ENCODE data around the gene GCK.

GCK gene

GRCh38 chr7:44189286-44189992 is at the start of gene GCK:
Gene GCK (minus strand): TSS chr7:44189439. CDS start chr7:44188953, 486 bp downstream.
- DNase-seq: no peak

DNA sequence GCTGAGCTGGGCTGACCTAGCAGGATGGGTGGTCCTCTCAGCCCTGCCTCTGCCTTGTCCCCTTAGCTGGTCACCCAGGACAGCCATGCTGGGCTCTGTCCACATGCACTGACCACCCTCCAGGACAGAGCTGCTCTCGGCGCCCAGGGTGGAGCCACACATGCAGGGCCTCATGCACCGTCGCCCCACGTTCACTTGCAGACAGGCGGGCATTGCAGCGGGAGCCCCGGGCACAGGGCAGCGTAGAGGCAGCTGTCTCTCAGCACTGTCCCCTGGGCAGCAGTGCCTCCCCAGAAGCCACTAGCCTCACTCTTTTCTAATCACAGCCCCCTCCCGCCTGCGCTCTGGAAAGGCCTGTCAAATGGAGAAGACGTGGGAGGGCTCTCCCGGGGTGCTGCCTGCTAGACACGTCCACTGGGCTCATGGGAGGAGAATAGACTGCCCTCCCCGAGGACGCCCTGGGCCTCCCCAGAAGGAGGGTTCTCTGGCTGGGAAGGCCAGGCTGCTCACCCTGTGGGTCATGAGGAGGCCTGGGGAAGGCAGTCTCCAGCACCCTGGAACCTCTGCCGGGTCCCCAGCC is 49.0 kb upstream of the GCK start:
- no peak for DNase-seq

DNA sequence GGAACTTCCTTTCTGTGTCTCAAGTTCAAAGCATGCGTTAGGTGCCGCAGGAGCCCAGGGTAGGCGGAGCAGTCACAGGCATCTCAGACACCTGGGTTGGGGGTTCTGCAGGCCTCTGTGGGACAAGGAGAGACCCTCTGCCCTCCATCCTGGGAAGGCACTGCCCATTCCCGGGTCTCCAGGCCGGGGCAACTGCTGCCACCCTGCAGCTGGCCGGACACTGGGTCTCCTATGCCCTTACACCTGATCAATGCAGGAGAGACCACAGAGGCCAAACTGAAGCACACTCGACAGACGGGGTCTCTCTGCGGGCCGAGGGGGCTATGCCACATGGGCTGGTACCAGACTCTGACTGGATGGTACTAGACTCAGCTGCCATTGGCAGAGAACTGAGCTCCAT is 48.5 kb upstream of the GCK start:
- no peak for DNase-seq

- DNase-seq: no peak
These were observed 47.1 kb upstream of the GCK start for GRCh38 chr7:44236333-44236728.

DNA sequence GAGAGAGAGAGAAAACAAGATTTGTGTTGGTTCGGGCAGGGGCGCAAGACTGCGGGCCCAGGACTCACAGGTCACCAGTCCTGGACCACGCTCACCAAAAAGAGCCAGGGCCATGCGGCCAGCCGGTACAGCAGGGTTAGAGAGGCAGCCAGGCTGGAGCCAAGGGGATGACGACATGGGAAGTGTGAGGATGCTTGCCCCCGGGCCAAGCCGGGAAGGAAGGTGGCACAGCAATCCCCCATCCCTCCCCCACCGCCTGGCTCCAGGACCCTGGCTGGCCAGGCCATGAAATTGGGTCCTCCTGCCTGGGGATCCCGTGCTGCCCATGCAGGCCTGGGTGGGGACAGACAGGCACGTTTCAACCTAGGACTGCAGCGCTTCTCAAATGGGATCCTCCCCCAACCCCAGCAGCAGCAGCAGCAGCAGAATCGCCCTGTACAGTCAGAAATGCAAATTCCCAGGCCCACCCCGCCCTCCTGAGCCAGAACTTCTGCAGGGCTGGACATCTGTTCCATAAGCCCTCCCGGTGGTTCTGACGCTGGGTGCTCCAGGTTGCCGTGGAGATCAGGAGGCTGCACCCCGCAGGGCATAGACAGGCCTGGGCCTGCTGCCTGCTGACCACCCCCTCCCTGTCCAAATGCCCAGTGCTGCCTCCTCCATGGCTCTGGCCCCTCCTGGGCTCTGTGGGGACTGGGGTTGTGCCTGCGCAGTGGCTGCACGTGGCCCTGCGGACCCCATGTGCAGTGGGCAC is 46.5 kb upstream of the GCK start:
- DNase-seq: no peak

DNA sequence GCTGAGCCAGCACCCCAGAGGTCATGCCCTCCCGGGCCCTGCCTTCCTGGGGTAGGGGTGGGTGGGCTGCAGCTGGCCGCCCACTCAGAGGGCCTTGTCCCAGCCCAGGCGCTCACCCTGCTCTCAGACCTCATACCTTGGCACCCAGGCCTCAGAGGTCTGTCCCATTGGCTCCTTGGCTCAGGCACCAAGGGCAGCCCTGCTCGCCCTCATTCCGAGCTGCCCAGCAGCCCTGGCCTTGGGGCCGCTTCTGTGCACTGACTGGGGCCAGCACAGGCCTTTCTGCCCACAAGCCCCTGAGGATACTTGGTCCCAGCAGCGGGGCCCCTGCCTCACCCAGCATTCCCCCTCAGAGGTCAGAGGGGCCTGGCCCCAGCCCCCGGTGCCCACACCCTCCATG is 45.8 kb upstream of the GCK start:
- no peak for DNase-seq

- no peak for DNase-seq
These were observed 43.9 kb upstream of the GCK start for GRCh38 chr7:44232901-44233715.

GRCh38 chr7:44232396-44232795 is 43.2 kb upstream of the GCK start:
- no peak for DNase-seq

DNA sequence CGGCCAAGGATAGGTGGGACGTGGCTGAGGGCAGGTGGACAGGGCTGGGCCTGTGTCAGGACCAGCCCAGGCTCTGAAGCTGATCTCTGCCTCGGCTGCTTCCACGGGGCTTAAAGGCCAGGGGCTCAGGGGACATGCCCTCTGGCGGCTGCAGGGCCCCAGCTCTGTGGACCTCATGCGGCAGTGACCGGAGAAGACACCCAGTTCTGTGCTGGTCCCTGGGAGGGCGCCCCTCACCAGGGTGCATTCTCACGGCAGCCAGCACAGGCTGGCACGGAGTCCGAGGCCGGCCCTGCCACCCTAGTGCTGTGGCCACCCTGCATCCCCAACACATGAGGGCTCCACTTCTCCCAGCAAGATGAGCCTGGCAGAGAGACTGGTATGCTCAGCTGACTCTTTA is 41.8 kb upstream of the GCK start:
- DNase-seq: no peak

GRCh38 chr7:44230286-44230685 is 41.0 kb upstream of the GCK start:
- no peak for DNase-seq

GRCh38 chr7:44229546-44230105 is 40.4 kb upstream of the GCK start:
- DNase-seq: no peak

- no peak for DNase-seq
These were observed 39.5 kb upstream of the GCK start for GRCh38 chr7:44228571-44229350.

DNA sequence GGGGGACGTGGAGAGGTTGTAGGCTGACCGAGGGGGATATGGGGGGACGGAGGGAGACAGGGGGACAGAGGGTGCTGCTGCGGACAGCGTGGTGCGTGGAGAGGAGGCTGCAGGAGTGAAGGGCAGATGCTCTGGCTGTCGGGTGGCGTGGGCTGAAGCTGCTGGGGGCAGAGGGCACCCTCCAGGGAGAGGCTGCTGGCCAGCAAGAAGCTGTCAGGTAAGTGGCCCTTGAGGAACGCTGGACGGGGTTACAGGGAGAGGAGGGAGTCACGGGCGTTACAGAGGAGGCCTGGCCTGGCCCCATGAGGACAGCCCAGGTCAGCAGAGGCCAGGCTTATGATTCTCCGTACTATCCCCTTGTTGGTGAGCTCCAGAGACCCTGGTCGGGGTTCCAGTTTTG is 38.7 kb upstream of the GCK start:
- no peak for DNase-seq

DNA sequence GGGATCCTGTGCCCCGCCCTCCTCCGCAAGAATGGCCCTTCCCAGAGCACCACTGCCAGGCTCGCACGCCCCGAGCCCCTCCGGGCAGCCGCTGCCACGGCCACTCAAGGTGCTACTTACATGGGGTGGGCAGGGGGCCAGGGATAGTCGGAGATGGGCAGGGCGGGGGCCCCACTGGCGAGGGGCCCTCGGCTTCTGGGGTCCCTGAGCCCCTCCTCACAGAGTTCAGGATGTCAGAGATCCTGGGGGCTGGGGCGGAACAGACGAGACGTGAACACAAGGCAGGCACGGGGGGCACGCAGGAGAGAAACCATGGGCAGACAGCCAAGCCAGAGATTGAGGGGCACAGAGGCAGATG is 37.1 kb upstream of the GCK start:
- no peak for DNase-seq

DNA sequence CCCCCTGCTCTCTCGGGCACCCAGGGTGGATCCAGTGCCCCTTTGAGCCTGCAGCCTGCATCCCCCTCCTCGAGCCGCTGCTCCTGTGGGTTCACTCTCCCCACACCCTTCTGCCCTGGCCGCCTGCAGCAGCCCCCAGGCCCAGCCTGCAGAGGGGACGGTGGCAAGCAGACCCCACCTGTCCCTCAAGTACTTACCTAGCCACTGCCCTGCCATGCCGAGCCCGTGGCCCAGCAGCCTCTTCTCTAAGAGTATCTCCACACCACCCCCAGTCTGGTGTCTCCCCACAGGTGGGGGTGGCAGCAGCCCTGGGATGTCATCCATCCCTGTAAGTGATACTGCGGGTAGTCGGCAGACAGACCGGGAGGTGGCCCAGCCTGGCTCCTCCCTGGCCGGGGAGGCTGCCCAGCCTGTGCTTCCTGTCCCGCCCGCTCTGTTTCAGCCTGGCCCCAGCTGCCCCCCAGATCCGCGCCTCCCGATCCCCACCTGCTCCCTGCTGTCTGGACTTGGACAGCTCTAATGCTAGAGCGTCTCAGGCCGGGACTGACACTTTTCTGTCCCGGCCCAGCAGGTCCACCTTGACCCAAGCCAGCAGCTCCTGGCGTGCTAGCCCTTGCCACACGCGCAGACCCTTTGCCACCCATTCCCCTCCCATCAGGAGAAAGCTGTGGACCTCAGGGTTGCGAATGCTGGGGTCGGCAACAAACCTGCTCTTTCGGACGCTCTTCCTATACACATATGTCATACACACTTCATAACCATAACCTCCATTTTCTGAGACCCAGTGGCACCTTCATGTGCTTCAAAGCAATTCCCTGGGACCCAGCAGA is 36.5 kb upstream of the GCK start:
- no peak for DNase-seq

DNA sequence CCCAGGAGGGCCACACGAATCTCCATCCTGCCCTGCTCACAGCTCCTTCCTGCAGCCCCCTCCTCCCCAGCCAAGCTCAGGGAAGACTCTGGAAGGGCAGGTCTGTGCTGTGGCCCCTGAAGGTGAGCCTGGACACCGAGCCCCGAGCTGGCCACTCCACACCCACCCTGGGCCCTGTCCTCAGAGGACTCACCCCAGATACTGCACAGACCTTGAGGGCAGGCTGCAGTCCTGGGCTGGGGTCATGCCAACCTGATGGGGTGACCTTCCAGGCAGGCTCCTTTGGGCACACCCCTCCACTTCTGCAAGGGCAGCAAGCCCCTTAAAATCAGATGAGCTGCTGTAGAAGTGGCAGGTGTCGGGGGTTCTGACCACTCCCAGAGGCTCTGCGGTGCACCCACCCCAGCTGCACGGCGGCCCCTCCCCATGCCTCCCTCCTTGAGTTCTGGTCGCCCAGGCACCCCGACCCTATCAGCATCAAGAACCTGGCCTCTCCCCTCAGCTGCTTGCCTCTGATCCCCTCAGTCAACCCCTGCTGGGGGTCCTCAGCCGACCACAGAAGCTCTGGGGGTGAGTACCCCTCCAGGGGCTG is 35.8 kb upstream of the GCK start:
- DNase-seq: no peak

GRCh38 chr7:44224080-44224973 is 35.1 kb upstream of the GCK start:
- DNase-seq: no peak

DNA sequence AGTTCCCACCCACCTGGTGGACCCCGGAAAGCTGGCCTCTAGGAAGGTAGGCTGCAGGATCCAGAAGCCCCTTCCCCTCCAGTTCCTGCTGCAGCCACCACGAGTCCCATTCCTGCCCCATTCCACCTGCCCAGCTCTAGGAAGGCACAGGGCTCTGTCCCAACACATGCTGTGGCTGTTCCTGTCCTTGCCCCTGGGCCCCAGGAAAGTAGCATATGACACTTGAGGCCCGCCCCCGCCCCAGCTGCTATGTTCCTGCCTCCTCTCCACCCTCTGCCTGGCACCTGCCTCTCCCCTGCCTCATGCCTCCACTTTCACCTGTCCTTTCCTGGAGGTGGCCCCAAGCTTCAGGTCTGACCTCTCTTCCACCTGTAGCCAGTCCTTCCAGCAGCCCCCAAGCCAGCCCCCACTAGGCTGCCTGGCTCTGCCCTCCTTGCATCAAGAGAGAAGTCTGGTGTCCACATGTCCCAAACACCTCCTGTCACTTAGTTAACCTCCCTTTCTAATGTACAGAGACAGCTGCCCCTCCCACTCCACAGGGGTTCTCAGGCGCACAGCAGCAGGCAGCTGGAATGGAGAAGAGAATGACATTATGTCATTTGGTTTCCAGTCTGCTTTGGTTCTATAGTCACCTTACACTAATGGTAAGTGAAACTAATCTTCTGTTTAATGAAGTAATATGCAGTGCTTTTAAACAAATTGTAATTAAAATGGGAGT is 34.3 kb upstream of the GCK start:
- no peak for DNase-seq

DNA sequence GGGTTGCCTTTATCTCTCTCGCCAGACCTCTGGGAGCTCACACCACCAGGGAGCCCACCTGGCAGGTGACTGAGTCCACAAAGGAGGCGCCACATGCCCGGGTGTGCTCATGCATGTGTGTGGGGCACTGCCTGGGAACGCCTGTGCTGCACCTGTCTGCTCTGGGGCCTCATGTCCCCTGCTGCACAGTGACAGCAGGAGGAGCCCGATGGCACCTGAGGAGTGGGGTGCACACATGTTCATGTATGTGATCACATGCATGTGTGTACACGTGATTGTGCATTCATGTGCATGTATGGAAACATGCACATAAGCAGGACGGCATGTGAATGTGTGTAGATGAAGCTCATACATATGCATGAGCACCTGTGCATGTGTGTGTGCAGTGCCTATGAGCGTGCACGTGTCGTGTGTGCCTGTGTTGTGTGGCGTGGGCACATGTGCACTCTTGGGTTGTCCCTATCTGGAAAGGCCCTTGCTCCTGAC is 33.6 kb upstream of the GCK start:
- no peak for DNase-seq

All from NCI-H1930 (cell line).